PC-9 (cell line): ENCODE data around the gene BBS9. TPM values are rescaled to one million over a fixed set of nuclear protein-coding genes. Genes with fewer than 3 reads are reported as not detected.

ENCODE experiments used
- BruUV-seq: library from RNA; stranded (reverse); fragments of 400-500 nt; replicated peaks from 2 replicates; lab custom pipeline; 2021; lab: Mats Ljungman, UMichigan
- CTCF ChIA-PET: fragments of 300-600 bp; sonication (Branson Sonifier 250); formaldehyde crosslinking; loops from one replicate; lab custom pipeline; 2022; ENCODE audit warnings: antibody characterized with exemption; lab: Charles Lee
- POLR2A ChIA-PET: fragments of 300-600 bp; sonication (Branson Sonifier 250); formaldehyde crosslinking; loops from one replicate; lab custom pipeline; 2022; ENCODE audit warnings: antibody characterized with exemption; ENCODE audit not compliant: unreplicated experiment; lab: Charles Lee
- DNase-seq, 2 experiments: peaks; one replicate each; pipeline versions ENCODE4 v3.0.0 to v3.0.0-alpha.2; 2015 to 2022; ENCODE audit warnings: mixed read lengths in 1 of 2
- H2AFZ ChIP-seq: fragments of 200-600 bp; sonication (generic); 2 replicates; pipeline ENCODE4 v1.8.1; 2017; ENCODE audit warnings: antibody characterized with exemption
- H3F3A ChIP-seq: fragments of 200-600 bp; sonication (generic); 2 replicates; pipeline ENCODE4 v1.8.1; 2017; ENCODE audit warnings: antibody characterized with exemption, mild to moderate bottlenecking, low read depth; ENCODE audit not compliant: insufficient read depth
- H3K27ac ChIP-seq: fragments of 200-600 bp; sonication (generic); 2 replicates; pipeline ENCODE4 v1.6.1; 2016; ENCODE audit warnings: mixed run types
- H3K27me3 ChIP-seq: fragments of 200-600 bp; sonication (generic); 2 replicates; pipeline ENCODE4 v1.6.1; 2016; ENCODE audit warnings: low read depth, mixed run types; ENCODE audit not compliant: insufficient read depth
- H3K36me3 ChIP-seq: fragments of 200-600 bp; sonication (generic); 2 replicates; pipeline ENCODE4 v1.6.1; 2016; ENCODE audit warnings: low read depth, mixed run types
- H3K4me1 ChIP-seq: fragments of 200-600 bp; sonication (generic); replicated peaks from 2 replicates; pipeline ENCODE4 v1.6.1; 2016; ENCODE audit warnings: mixed run types; ENCODE audit not compliant: insufficient read depth
- H3K4me2 ChIP-seq: fragments of 200-600 bp; sonication (generic); 2 replicates; pipeline ENCODE4 v1.6.1; 2017; ENCODE audit warnings: mixed run types
- H3K4me3 ChIP-seq: fragments of 200-600 bp; sonication (generic); 2 replicates; pipeline ENCODE4 v1.6.1; 2016; ENCODE audit warnings: mixed run types
- H3K79me2 ChIP-seq: fragments of 200-600 bp; sonication (generic); 2 replicates; pipeline ENCODE4 v1.6.1; 2017; ENCODE audit warnings: low read depth, mixed run types
- H3K9me2 ChIP-seq: fragments of 200-600 bp; sonication (generic); 2 replicates; pipeline ENCODE4 v1.8.1; 2017; ENCODE audit warnings: mild to moderate bottlenecking; ENCODE audit not compliant: insufficient read depth
- H3K9me3 ChIP-seq: fragments of 200-600 bp; sonication (generic); 2 replicates; pipeline ENCODE4 v1.8.1; 2016; ENCODE audit warnings: low read depth; ENCODE audit not compliant: insufficient read depth
- H4K20me1 ChIP-seq: fragments of 200-600 bp; sonication (generic); 2 replicates; pipeline ENCODE4 v1.8.1; 2017; ENCODE audit not compliant: insufficient read depth
- EZH2 ChIP-seq: fragments of 200-600 bp; sonication (generic); IDR thresholded peaks from 2 replicates; pipeline ENCODE4 v1.8.0; 2017; ENCODE audit warnings: antibody characterized with exemption, low read depth
- intact Hi-C: fragments of 100-400 bp; cut with micrococcal nuclease; formaldehyde crosslinking; loops from one replicate; pipeline ENCODE4 v1.10.0; 2022; ENCODE audit not compliant: unreplicated experiment
- total RNA-seq: library from RNA; stranded (reverse); gene quantifications from 2 replicates; pipeline ENCODE4 v1.2.3, GENCODE V29; 2021
- TF ChIP-seq, protein P1 (sequence below): fragments of 200-600 bp; sonication (generic); conservative IDR thresholded peaks from 2 replicates; pipeline ENCODE4 v1.6.1; 2017; ENCODE audit warnings: mixed run types, antibody characterized with exemption, mild to moderate bottlenecking, moderate library complexity

Gene BBS9
- total RNA-seq, 1 experiment from 2014 or later, result 12.4 TPM

DNA sequence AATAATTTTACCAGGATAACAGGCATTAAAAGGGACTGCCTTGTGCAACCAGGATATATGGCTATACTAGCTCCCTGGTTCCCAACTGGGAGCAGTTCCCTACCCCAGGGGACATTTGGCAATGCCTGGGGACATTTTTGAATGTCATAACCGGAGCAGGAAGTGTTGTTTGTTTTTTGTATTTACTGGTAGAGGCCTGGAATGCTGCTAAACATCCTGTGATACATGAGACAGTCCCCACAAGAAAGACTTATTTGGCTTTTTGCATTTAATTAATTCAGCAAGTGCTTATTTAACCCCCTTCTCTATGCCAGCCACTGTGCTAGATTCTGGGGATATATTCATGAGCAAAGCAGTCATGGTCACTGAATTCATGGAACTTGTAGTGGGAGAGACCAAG, 181.2 kb downstream of the BBS9 start:
- POLR2A ChIA-PET, result no interaction called here
- intact Hi-C loops, result no loop called here
- BruUV-seq, result no TSS peak

DNA sequence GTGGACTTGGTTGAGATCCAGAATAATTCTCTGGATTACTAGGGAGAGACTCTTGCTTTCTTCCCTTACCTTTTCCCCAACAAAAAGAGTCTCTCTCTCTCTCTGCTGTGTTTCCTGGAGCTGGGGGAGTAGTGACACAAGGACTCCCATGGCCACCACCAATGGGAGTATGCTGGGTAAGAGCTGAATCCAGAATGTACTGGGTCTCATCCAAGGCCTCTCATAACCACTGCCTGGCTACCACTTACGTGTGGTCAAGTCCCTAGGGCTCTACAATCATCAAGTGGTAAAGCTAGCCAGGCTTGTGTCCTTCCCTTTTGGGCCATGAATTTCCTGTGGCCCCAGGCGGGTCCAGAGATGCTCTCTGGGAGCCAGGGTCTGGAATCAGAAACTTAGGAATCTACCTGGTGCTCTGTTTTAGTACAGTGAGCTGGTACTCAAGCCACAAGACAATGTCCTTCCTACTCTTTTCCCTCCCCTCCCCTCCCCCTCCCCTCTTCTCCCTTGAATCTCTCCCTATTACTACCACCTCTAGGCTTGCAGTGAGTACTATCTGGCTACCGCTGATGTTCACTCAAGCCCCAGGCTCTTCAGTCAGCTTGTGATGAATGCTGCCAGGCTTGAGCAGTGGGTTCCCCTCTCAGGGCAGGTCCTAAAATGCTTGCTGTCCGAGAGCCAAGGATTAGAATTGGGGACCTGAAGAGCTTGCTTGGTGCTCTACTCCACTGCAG, 196.6 kb downstream of the BBS9 start:
- H3K79me2 ChIP-seq, result no peaks in the 10 kb centered on the region
- ChIA-PET CTCF (no interaction called here), POLR2A (no interaction called here)
- H3K4me2 ChIP-seq, result no peak overlapping the region
- H2AFZ ChIP-seq, result no peak overlapping the region
- 0 out of 2 replicates have a peak, but pooled peaks cover 4% of the 10 kb centered on the region for H3K9me2 ChIP-seq
- H3K27me3 ChIP-seq, result no peaks in the 10 kb centered on the region
- no peaks in the 10 kb centered on the region for H3K36me3 ChIP-seq
- no peaks in the 10 kb centered on the region for H3F3A ChIP-seq
- no peak for TF ChIP-seq EZH2
- TF ChIP-seq, protein P1, sequence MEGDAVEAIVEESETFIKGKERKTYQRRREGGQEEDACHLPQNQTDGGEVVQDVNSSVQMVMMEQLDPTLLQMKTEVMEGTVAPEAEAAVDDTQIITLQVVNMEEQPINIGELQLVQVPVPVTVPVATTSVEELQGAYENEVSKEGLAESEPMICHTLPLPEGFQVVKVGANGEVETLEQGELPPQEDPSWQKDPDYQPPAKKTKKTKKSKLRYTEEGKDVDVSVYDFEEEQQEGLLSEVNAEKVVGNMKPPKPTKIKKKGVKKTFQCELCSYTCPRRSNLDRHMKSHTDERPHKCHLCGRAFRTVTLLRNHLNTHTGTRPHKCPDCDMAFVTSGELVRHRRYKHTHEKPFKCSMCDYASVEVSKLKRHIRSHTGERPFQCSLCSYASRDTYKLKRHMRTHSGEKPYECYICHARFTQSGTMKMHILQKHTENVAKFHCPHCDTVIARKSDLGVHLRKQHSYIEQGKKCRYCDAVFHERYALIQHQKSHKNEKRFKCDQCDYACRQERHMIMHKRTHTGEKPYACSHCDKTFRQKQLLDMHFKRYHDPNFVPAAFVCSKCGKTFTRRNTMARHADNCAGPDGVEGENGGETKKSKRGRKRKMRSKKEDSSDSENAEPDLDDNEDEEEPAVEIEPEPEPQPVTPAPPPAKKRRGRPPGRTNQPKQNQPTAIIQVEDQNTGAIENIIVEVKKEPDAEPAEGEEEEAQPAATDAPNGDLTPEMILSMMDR, result no peak
- H4K20me1 ChIP-seq, result 0 out of 2 replicates have a peak, but pooled peaks cover 4% of the 10 kb centered on the region
- no peaks in the 10 kb centered on the region for H3K4me1 ChIP-seq
- BruUV-seq, result no TSS peak
- no peak overlapping the region for H3K27ac ChIP-seq
- H3K9me3 ChIP-seq, result no peaks in the 10 kb centered on the region
- H3K4me3 ChIP-seq, result no peak overlapping the region
- intact Hi-C loops, result no loop called here
- DNase-seq, result no peak

More for the DNA sequence above, 181.2 kb downstream of the BBS9 start:
- Histone ChIP-seq H3K27me3 (no peaks in the 10 kb centered on the region), H3K9me2 (no peaks in the 10 kb centered on the region), H4K20me1 (no peaks in the 10 kb centered on the region), H3K79me2 (no peaks in the 10 kb centered on the region), H3K4me1 (0 out of 2 replicates have a peak, but pooled peaks cover 5% of the 10 kb centered on the region), H2AFZ (no peak overlapping the region), H3F3A (no peaks in the 10 kb centered on the region), H3K27ac (no peak overlapping the region), H3K4me3 (no peak overlapping the region), H3K9me3 (no peaks in the 10 kb centered on the region), H3K36me3 (no peaks in the 10 kb centered on the region), H3K4me2 (0 out of 2 replicates have a peak overlapping the region, but pooled peaks have one; percentile 5)
- TF ChIP-seq, protein P1, result no peak
- TF ChIP-seq EZH2, result no peak
- CTCF ChIA-PET, result no interaction called here
- peak in 1 of 2 experiments; percentile 44 for DNase-seq

DNA sequence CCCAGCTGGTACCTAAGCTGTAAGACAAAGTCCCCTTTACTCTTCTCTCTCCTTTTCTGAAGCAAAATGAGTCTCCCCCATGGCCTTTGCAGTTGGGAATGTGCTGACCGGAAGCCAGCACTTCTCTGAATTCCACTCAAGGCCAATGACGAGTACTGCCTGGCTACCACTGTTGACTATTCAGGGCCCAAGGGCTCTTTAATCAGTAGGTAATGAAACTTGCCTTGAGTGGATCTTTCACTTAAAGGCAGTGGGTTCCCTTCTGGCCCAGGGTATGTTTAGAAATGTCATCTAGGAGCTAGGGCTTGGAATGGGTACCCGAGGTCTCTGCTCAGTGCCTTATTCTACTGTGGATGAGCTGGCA, 197.1 kb downstream of the BBS9 start:
- H3K27ac ChIP-seq, result no peak overlapping the region
- H3K4me3 ChIP-seq, result no peak overlapping the region
- H3K36me3 ChIP-seq, result no peaks in the 10 kb centered on the region
- CTCF ChIA-PET, result no interaction called here
- no peak for TF ChIP-seq EZH2
- TF ChIP-seq, protein P1, result no peak
- 0 out of 2 replicates have a peak, but pooled peaks cover 4% of the 10 kb centered on the region for H3K9me2 ChIP-seq
- no peaks in the 10 kb centered on the region for H3F3A ChIP-seq
- no peak for DNase-seq
- H3K79me2 ChIP-seq, result no peaks in the 10 kb centered on the region
- H3K4me1 ChIP-seq, result no peaks in the 10 kb centered on the region
- H3K9me3 ChIP-seq, result no peaks in the 10 kb centered on the region
- H3K4me2 ChIP-seq, result no peak overlapping the region
- no peak overlapping the region for H2AFZ ChIP-seq
- H3K27me3 ChIP-seq, result no peaks in the 10 kb centered on the region
- POLR2A ChIA-PET, result no interaction called here
- intact Hi-C loops, result no loop called here
- BruUV-seq, result no TSS peak
- 0 out of 2 replicates have a peak, but pooled peaks cover 4% of the 10 kb centered on the region for H4K20me1 ChIP-seq
